HL-60/S4 treated with retinoic acid at 250 ng/mL for 4 days and 3 days (cell line): ENCODE measurements around the gene SNRPF.

ENCODE experiments used
- in situ Hi-C: fragments of 300-500 bp; cut with MboI; formaldehyde crosslinking; loops from 2 replicates; pipeline ENCODE4 v1.7.0; 2022; ENCODE audit warnings: low sequenced_read_pairs

The SNRPF gene

DNA sequence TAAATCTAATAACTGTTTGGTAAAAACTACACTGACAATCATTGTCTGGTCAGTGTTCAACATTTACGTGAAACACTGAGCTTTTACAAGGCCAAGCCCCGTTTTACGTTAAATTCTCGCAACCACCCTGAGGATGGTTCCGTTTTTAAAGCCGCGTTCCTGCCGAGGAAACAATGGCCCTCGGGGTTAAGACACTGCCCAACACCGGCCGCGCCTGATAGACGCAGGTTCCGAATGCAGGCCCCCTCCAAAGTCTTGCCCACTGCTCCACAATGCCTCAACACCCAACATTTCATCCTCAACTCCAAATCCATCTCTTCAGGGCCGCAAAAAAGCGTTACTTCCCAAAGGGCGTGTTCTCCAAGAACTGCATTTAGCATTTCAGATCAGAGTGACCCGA is 953 bp upstream of the SNRPF start:
- in situ Hi-C loops, result no loop called here

- in situ Hi-C loops, result no loop called here
These were observed 628 bp downstream of the SNRPF start for GRCh38 chr12:95859344-95859816.

GRCh38 chr12:95859947-95860850 is 1.4 kb downstream of the SNRPF start:
- in situ Hi-C loops, result no loop called here

- in situ Hi-C loops, result no loop called here
These were observed 3.3 kb downstream of the SNRPF start for GRCh38 chr12:95862038-95862437.

DNA sequence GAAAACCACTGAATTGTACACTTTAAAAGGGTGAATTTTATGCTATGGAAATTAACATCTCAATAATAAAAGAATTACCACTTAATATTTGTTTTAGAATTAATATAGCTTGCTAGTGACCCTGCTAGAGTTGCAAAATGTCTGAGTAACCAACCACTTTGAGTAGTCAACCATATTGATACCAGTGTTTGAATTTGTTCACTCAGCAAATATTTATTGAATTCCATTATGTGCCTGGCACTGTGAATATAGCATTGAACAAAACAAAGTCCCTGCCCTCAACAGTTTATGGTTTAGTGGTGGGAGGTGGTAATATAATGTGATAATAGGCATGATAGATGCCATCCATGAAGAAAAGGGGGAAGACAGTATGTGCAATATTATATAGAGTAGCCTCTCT is 4.6 kb downstream of the SNRPF start:
- in situ Hi-C loops, result no loop called here

DNA sequence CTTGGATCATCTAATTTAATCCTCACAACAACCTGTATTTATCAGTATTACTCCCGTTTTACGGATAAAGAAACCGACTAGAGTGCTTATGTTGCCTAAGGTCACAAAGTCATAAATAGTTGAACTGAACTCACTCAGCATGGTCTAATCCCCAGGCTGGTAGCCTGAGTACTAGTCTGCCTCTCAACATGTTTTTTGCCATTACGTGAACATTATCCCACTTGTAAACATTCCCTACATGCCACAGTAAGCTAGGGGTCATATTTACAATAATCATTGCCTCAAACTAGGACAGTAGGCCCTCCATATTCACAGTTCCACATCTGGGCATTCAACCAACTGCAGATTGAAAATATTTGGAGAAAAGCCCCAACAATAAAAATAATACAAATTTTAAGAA is 12.1 kb downstream of the SNRPF start:
- in situ Hi-C loops, result no loop called here

- in situ Hi-C loops, result no loop called here
These were observed 15.7 kb downstream of the SNRPF start for GRCh38 chr12:95874452-95874851.

GRCh38 chr12:95877622-95878021 is 18.9 kb downstream of the SNRPF start:
- in situ Hi-C loops, result no loop called here

- in situ Hi-C loops, result no loop called here
These were observed 22.1 kb downstream of the SNRPF start for GRCh38 chr12:95880895-95881294.

- in situ Hi-C loops, result no loop called here
These were observed 22.7 kb downstream of the SNRPF start for GRCh38 chr12:95881331-95881955.

- in situ Hi-C loops, result no loop called here
These were observed 23.3 kb downstream of the SNRPF start for GRCh38 chr12:95882080-95882479.

DNA sequence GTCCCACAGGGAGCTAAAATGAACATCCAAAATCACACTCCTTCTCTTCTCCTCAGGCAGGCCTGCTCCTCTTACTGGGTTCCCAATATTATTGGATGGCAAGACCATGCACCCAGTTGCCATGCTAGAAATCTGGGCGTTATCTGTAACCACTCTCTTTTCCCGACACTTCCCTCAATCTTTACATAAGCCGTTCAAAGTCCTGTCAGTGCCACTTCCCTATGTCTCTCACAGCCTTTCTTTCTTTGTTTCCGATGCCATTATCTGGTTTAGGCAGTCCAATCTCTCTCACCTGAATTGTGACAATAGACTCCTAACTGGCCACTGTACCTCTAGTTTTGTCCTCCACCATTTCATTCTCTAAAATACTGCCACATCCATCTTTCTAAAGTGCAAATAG is 24.1 kb downstream of the SNRPF start:
- in situ Hi-C loops, result no loop called here

GRCh38 chr12:95884998-95885397 is 26.2 kb downstream of the SNRPF start:
- in situ Hi-C loops, result no loop called here

GRCh38 chr12:95887311-95887710 is 28.6 kb downstream of the SNRPF start:
- in situ Hi-C loops, result no loop called here

- in situ Hi-C loops, result no loop called here
These were observed 32.2 kb downstream of the SNRPF start for GRCh38 chr12:95890958-95891357.

DNA sequence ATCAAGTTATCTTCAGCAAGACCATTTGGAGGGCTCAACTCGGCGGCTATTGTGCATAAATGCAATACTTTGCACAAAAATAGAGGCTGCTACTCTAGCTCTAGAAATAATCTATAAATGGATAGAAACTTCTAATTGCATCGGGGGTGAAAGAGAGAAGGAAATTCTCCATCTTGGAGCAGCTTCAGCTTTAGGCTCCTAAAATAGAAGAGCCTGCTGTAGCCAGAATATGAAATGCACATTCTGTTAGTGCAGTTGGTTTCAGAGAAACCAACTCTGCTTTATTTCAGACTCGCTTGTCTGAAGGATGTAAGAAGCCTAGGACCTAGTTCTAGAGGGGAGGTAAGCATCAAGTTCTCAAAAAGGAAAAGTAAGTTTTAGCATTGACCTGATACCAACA is 38.1 kb downstream of the SNRPF start:
- in situ Hi-C loops, result no loop called here

DNA sequence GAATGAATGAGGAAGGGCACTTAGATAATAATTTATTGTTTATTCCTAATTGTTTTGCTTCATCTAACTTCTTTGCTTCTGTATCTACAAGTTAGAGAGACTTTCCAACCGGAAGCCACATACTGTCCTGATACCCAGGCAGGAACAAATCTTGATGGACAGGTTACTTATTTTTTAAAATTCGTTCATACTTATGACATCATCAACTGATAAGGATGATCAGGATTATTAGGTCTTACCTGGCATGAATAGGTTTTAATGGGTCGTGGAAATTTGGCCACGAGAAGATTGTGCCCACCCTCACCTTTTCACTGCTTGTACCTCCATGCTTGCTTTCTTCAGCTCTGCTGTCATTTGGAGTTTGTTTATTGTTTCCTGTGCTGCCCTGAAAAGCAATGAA is 39.3 kb downstream of the SNRPF start:
- in situ Hi-C loops, result no loop called here

- in situ Hi-C loops, result no loop called here
These were observed 49.8 kb downstream of the SNRPF start for GRCh38 chr12:95908573-95908972.

DNA sequence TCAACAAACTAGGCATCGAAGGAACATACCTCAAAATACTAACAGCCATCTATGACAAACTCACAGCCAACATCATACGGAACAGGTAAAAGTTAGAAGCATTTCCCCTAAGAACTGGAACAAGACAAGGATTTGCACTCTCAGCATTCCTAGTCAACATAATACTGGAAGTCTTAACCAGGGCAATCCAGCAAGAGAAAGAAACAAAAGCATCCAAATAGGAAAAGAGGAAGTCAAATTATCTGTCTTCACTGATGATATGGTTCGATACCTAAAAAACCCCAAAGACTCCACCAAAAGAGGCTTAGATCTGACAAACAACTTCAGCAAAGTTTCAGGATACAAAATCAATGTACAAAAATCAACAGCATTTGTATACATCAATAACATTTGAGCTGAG is 51.1 kb downstream of the SNRPF start:
- in situ Hi-C loops, result no loop called here
